ENCODE results near the gene ZNF513. TPM values are rescaled to one million over a fixed set of nuclear protein-coding genes. Genes with fewer than 3 reads are reported as not detected.

The ZNF513 gene
- total and polyA plus RNA-seq, 8 donors, result 12.8 to 18.8 (median 16.4) TPM

DNA sequence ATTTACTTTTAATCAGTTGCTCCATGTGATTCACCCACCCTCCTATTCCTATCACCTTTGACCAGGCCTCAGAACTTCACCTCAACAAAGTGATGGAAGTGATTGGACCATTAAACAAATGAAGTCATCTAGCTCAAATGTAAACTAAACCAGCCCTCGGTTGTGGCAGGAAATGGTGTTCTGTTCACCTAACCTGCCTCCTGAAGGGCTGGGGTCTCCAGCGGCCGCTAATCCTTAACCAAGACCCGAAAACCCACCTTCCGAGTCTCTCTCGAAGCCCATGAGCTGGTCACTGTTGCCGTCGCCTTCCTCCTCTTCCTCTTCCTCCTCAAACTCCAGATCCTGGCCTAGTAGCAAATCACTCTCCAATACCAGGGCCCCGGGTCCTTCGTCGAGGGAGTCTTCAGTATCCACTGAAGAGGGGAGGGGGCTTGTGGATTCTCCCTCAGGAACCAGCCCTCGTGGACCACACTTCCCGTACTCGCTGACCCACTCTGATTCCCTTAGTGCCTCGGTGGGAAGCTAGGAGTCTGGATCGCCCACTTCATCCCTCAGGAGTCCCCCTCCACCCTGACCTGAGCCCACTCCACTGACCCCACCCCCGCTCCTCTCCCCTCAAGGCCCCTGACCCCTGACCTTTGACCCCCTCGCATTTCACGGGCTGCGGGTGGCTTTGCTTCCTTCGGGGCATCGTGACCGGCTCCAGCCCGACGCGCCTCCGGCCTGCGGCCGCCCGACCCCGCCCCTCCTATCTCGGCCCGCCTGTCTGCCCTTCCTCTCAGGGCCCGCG, 503 bp downstream of the ZNF513 start:
- ATAC-seq, result peak; percentile 41
- Histone ChIP-seq H3K4me1 (peaks cover 7 to 28% of the 10 kb centered on the region in 2 donors), H3K9me3 (no peaks in the 10 kb centered on the region), H3K36me3 (peaks cover 3 to 78% of the 10 kb centered on the region in 2 donors), H3K27ac (peak overlapping the region; percentile 87 to 89), H3K27me3 (no peaks in the 10 kb centered on the region), H3K4me3 (peak overlapping the region; percentile 53 to 74)
- intact Hi-C loops (cut with DNase I), result no loop called here
- TF ChIP-seq, protein P1, sequence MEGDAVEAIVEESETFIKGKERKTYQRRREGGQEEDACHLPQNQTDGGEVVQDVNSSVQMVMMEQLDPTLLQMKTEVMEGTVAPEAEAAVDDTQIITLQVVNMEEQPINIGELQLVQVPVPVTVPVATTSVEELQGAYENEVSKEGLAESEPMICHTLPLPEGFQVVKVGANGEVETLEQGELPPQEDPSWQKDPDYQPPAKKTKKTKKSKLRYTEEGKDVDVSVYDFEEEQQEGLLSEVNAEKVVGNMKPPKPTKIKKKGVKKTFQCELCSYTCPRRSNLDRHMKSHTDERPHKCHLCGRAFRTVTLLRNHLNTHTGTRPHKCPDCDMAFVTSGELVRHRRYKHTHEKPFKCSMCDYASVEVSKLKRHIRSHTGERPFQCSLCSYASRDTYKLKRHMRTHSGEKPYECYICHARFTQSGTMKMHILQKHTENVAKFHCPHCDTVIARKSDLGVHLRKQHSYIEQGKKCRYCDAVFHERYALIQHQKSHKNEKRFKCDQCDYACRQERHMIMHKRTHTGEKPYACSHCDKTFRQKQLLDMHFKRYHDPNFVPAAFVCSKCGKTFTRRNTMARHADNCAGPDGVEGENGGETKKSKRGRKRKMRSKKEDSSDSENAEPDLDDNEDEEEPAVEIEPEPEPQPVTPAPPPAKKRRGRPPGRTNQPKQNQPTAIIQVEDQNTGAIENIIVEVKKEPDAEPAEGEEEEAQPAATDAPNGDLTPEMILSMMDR (IDR thresholded peaks at IDR 0.05), result no peak
- peak in 2 of 4 donors; percentile 24 to 81 for DNase-seq

DNA sequence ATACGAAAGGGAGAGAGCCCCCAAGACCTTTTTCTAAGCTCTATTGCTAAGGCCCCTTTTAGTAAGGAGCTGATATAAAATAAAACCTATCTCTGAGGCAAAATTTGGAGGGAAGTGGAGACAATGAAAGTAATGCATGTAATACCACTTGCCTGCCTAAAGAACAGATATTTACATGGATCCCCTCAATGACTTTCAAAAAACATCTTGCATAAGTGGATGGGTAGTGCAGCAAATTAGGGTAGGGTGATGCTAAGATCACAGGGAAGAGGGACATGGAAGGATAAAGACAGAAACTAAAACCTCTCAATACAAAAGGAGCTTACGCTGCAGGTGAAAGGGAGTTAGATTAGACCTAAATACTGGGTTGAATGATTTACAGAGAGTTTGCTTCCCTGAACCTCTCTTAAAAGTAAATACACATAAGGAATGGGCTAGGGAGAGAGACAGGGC, 1.1 kb downstream of the ZNF513 start:
- H3K27me3 ChIP-seq, result no peaks in the 10 kb centered on the region
- TF ChIP-seq, protein P1 (IDR thresholded peaks at IDR 0.05), result no peak
- intact Hi-C loops (cut with DNase I), result no loop called here
- H3K36me3 ChIP-seq, result peaks cover 2 to 78% of the 10 kb centered on the region in 2 donors
- peak overlapping the region; percentile 87 to 89 for H3K27ac ChIP-seq
- DNase-seq (no peak), ATAC-seq (no peak)
- no peaks in the 10 kb centered on the region for H3K9me3 ChIP-seq
- peak overlapping the region; percentile 53 to 74 for H3K4me3 ChIP-seq
- peaks cover 7 to 28% of the 10 kb centered on the region in 2 donors for H3K4me1 ChIP-seq

DNA sequence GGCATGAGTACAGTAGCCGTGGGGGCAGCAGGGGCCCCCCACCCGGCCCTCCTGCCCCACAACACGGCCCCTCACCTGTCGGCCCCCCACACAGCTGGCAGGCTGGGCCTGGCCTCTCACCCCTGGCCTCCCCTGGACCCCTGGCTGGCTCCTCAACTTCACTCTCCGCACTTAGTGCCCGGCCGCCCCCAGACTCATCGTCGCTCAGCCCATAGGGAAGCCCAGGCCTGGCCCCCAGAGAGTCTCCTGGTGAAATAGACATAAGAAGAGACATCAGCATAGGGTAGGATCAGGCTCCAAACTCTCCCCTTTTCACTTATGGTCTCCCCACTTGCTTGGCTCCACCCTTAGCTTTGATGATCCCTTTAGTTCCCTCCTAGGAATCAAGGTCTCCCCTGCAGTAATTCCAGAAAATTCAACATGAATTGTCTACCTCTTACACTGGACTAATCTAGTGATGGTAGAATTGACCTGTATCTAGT, 1.7 kb downstream of the ZNF513 start:
- TF ChIP-seq, protein P1 (IDR thresholded peaks at IDR 0.05), result no peak
- ATAC-seq (no peak), DNase-seq (no peak)
- Histone ChIP-seq H3K27ac (no peak overlapping the region), H3K9me3 (no peaks in the 10 kb centered on the region), H3K4me3 (peak overlapping the region in 1 of 2 donors; percentile 74), H3K4me1 (peaks cover 7 to 28% of the 10 kb centered on the region in 2 donors), H3K36me3 (peaks cover 0 to 78% of the 10 kb centered on the region in 2 donors), H3K27me3 (no peaks in the 10 kb centered on the region)
- intact Hi-C loops (cut with DNase I), result no loop called here

DNA sequence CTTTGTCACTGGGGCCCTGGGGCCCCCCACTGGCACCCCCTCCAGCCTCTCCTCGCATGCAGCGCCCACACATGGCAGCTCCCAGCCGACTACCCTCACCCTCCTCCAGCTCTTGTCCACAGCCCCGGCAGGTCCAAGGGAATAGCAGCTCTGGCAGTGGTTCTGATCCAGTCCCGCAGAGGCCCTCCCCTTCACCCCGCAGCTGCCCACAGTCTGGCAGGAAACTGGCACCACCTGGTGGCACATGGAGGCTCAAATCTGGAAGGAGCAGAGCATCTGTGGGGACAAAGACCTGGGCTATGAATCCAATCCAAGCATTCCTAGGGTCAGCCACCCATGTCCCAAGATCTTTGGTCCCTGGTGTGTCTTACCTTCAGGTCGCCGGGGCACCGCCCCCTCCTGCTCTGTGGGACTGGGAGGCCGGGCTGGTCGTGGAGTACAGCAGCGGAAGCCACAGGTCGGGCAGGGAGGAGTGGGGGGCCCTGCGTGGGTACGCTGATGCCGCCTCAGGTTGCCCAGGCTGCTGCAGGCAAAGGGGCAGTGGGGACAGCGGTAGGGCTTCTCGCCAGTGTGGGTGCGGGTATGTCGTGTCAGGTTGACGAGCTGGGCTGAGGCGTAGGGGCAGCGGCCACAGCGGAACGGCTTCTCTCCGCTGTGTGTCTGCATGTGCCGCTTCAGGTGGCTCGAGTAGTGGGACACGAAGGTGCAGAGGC, 2.3 kb downstream of the ZNF513 start:
- intact Hi-C loops (cut with DNase I), result no loop called here
- no peaks in the 10 kb centered on the region for H3K9me3 ChIP-seq
- no peak overlapping the region for H3K27ac ChIP-seq
- ATAC-seq (no peak), DNase-seq (peak in 1 of 4 donors; percentile 82)
- H3K4me3 ChIP-seq, result peak overlapping the region in 1 of 2 donors; percentile 74
- TF ChIP-seq, protein P1 (IDR thresholded peaks at IDR 0.05), result no peak
- no peaks in the 10 kb centered on the region for H3K27me3 ChIP-seq
- peaks cover 0 to 78% of the 10 kb centered on the region in 2 donors for H3K36me3 ChIP-seq
- H3K4me1 ChIP-seq, result peaks cover 7 to 28% of the 10 kb centered on the region in 2 donors

DNA sequence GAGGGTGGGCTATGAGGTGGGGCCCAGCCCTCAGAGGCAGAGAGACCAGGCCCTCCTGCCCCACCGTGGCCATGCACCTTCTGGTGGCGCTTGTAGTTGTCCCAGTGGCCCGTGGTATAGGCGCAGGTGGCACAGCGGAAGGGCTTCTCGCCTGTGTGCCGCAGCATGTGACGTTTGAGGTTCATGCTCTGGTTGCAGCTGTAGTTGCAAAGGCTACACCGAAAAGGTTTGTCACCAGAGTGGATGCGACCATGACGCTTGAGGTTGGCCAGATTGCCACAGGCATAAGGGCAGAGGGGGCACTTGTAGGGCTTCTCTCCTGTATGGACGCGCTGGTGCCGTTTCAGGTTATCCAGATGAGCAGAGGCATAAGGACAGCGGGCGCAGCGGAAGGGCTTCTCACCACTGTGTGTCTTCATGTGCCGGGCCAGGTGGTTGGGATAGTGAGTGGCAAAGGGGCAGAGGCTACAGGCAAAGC, 2.9 kb downstream of the ZNF513 start:
- Histone ChIP-seq H3K9me3 (no peaks in the 10 kb centered on the region), H3K27me3 (no peaks in the 10 kb centered on the region), H3K36me3 (peaks cover 0 to 78% of the 10 kb centered on the region in 2 donors), H3K4me3 (no peak overlapping the region), H3K27ac (no peak overlapping the region), H3K4me1 (peaks cover 10 to 33% of the 10 kb centered on the region in 2 donors)
- ATAC-seq (no peak), DNase-seq (no peak)
- intact Hi-C loops (cut with DNase I), result no loop called here
- TF ChIP-seq, protein P1 (IDR thresholded peaks at IDR 0.05), result no peak

Data from left lung (tissue), 10 donors.